Stimulated activated effector memory CD8-positive, alpha-beta T cell treated with anti-CD3 and anti-CD28 coated beads, Interleukin-12 subunit alpha, Interleukin-12 subunit beta, amount 100 ng/mL, for 72 hours (primary cell): ENCODE results near the gene HRG.
"Not testable (repeated sequence)": the region's sequence is repeated elsewhere in the genome, so short reads cannot be mapped to it uniquely, and the experiment has no call there.

Experiments
- ATAC-seq: fragments of 150-1000 bp; cut with Tn5 transposase; 2 replicates; pipeline ENCODE4 v1.10.0; 2021
- DNase-seq, 2 donors: peaks; one replicate each; pipeline ENCODE4 v3.0.0; 2021 to 2022; ENCODE audit warnings: low spot score in 2 of 2
- H3K27ac Mint-ChIP-seq: one replicate; pipeline ENCODE4 v1.8.0; 2022; ENCODE audit warnings: mild to moderate bottlenecking, mixed read lengths
- H3K36me3 Mint-ChIP-seq: one replicate; pipeline ENCODE4 v1.8.0; 2022; ENCODE audit warnings: mild to moderate bottlenecking, mixed read lengths
- H3K4me1 Mint-ChIP-seq: one replicate; pipeline ENCODE4 v1.8.0; 2022; ENCODE audit warnings: mixed read lengths
- H3K4me3 Mint-ChIP-seq: one replicate; pipeline ENCODE4 v1.8.0; 2022; ENCODE audit warnings: mild to moderate bottlenecking, mixed read lengths
- H3K9me3 Mint-ChIP-seq: one replicate; pipeline ENCODE4 v1.8.0; 2022; ENCODE audit warnings: mixed read lengths

HRG gene

DNA sequence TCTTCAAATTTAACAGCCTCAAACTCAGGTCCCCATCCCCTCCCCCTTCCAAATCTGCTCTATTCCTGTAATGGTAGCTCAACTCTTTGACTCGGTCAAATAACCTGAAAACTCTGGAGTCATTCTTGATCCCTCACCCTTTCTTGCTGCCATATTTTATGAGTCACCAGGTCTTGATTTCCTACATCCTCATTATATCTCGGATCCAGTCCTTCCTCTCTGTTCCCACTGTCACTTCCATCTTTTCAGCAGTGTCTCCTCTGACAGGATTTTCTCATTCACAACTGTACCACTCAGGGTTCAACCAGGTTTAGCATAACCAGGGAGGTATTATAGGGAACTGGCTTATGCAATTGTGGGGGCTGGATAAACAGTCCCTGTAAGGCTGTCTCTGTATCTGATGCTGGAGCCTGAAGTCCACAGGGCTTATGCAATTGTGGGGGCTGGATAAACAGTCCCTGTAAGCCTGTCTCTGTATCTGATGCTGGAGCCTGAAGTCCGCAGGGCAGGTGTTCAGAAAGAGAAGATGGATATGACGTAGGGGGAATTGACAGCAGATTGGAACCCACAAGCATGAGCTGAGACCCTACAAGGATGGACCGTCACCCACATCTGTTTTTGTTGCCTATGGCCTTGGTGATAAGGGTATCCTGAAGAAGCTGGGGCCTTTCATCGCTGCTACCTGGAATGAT lies 34.7 kb upstream of the HRG start:
- no peaks in the 10 kb centered on the region for H3K9me3 Mint-ChIP-seq
- H3K27ac Mint-ChIP-seq: no peak overlapping the region
- H3K36me3 Mint-ChIP-seq: no peaks in the 10 kb centered on the region
- DNase-seq: no peak
- no peak overlapping the region for H3K4me3 Mint-ChIP-seq
- no peak for ATAC-seq
- H3K4me1 Mint-ChIP-seq: no peaks in the 10 kb centered on the region

DNA sequence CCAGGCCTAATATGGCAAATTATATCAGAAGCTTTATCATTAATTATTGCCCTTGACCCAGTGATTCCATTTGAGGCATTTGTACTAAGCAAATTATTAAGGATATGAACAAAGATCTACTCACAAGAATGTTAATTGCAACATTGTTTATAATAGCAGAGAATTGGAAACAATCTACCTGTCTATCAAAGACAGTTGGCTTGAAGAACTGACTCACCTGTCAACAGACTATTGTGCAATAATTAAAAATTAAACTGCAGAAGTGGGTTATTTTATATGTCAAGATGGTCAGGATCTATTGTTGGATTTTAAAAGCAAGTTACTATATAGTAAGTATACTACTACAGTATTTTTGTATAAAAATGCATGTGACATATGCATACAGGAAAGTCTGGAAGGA lies 32.3 kb upstream of the HRG start:
- no peak overlapping the region for H3K4me3 Mint-ChIP-seq
- no peak for DNase-seq
- H3K36me3 Mint-ChIP-seq: no peaks in the 10 kb centered on the region
- H3K27ac Mint-ChIP-seq: no peak overlapping the region
- no peak for ATAC-seq
- no peaks in the 10 kb centered on the region for H3K4me1 Mint-ChIP-seq
- no peaks in the 10 kb centered on the region for H3K9me3 Mint-ChIP-seq

DNA sequence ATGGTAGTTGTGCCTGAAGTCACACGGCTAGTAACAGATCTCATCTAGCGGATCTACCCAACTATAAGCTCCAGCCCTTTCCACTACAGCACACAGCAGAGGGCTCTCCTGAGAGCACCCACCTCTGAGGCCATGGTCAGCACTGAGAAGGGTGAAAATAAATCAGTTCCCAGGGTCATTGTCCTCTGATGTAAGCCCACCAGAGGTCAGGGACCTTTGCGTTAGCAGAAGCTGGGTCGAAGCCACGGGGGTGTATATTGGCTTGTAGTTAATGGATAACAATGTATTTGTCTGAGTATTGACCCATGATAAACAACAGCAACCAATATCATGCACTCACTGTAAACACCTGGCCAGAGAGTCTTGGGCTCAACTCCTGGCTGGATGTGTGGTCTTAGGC lies 31.6 kb upstream of the HRG start:
- DNase-seq, H3K4me1 Mint-ChIP-seq, H3K9me3 Mint-ChIP-seq, H3K27ac Mint-ChIP-seq, H3K4me3 Mint-ChIP-seq, H3K36me3 Mint-ChIP-seq, ATAC-seq: not testable (repeated sequence)

DNA sequence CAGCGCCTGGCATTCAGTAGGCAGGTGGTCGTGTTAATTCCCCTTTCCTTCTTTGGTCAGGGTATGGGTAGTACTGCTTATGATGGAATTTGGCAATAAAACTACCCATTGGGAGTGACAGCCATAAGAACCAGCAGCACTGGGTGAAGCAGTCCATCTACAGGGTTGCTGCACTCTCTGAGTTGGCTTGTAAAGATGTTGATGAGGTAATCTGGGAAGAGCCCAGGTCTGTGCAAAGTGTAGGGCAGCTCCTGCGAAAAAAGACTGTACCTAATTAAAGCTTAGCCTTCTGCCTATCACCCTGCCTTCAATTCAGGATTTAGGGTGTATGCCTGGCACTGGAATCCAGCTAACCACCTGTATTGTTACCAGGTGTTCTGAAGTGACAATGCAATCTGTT lies 30.3 kb upstream of the HRG start:
- Mint-ChIP-seq H3K4me3 (no peak overlapping the region), H3K4me1 (peaks cover 3% of the 10 kb centered on the region), H3K27ac (no peak overlapping the region), H3K36me3 (no peaks in the 10 kb centered on the region), H3K9me3 (no peaks in the 10 kb centered on the region)
- DNase-seq (no peak), ATAC-seq (no peak)

DNA sequence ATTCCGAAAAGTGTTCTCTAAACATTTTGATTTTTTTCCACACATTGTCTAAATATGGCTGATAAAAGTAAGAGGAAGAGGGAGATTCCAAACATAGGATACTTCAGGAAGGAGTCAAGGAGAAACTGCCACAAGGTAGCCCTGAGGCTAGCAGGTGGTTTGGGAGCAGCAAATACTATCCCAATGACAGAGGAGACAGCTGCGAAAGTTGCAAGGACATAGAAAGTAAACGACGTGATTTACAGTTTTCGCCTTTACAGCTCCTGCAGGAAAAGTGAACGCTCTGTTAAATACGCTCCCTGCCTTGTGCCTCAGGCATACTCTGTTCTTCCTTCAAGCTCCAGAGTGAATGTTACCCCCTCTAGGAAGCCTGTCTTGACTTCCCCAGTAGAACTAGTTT lies 29.3 kb upstream of the HRG start:
- Mint-ChIP-seq H3K4me3 (no peak overlapping the region), H3K4me1 (peaks cover 13% of the 10 kb centered on the region), H3K9me3 (no peaks in the 10 kb centered on the region), H3K27ac (no peak overlapping the region), H3K36me3 (no peaks in the 10 kb centered on the region)
- DNase-seq: no peak
- no peak for ATAC-seq

DNA sequence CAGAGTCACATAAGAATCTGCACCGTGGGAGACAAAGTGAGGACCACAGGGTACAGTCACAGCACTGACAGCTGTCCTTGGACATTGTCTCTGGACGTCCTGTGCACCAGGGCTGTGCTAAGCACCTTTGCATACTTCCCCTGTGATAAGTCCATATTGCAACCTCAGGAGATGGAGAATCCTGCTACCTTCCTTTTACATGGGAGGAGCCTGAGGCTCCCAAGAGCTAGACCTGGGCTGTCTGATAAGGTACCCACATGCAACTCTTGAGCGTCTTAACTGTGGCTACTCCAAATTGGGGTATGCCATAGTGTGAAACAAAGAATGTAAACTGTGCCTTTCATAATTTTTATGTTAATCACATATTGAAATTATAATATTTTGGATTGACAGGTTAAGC lies 28.1 kb upstream of the HRG start:
- no peak for ATAC-seq
- no peak overlapping the region for H3K4me3 Mint-ChIP-seq
- H3K27ac Mint-ChIP-seq: no peak overlapping the region
- no peaks in the 10 kb centered on the region for H3K36me3 Mint-ChIP-seq
- no peak for DNase-seq
- H3K9me3 Mint-ChIP-seq: no peaks in the 10 kb centered on the region
- peaks cover 24% of the 10 kb centered on the region for H3K4me1 Mint-ChIP-seq

DNA sequence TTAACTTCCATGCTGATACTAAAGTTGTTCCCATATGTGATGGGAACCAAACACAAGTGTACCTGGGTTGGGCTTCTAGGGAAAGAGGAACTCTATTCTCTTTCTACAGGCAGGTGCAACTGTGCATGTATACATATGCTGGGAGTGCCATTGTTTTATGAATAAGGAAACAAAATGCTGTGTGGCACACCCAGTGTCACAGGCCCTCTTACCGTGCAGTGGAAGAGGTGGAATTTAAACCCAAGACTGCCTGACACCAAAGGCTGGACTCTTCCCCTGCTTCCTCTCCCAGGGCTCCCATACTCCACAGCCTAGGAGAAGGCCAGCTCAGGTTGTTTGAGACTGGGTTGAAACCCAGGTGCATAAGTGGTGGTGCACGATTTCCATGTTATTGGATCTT lies 27.6 kb upstream of the HRG start:
- Mint-ChIP-seq H3K4me3 (no peak overlapping the region), H3K4me1 (peaks cover 30% of the 10 kb centered on the region), H3K9me3 (no peaks in the 10 kb centered on the region), H3K36me3 (no peaks in the 10 kb centered on the region), H3K27ac (no peak overlapping the region)
- DNase-seq (no peak), ATAC-seq (no peak)

DNA sequence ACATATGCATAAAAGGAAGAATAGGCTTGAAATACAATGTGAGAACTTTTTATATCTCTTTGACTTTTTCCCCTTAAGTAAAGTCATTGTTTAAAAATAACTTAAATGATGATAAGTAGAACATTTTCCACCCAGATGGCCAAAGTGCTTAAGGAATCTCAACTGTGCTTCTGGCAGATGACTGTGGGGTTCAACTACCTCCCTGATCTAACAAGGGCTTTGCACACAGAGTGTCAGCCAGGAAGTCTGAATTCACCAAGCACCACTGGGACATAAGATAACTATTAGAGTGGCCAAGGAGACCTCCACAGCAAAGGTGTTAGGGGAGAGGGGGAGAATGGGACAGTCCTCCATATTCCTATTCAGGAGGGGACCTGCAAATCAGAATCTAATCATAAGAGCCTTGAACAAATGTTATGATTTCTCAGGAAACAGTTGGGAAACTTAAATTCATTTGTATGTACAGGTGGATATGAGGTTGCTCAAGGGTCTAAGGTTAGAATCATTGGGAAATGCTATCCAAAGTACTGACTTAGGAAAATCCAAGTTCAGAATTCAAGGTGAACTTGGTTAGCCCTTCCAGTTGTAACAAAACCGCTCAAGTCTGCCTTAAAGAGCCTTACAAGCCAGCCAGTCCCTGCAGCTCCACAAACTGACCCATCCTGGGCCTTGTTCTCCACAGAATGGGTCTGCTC lies 25.9 kb upstream of the HRG start, which contains the start of gene FETUB:
TSS of gene FETUB (plus strand) at position 622 of the 695 bp plus-strand sequence. CDS start at position 684, 62 bp downstream.
- H3K36me3 Mint-ChIP-seq: no peaks in the 10 kb centered on the region
- H3K27ac Mint-ChIP-seq: peak within 1 kb of the TSS; percentile 26
- no peaks in the 10 kb centered on the region for H3K9me3 Mint-ChIP-seq
- DNase-seq (no peak), ATAC-seq (no peak)
- H3K4me3 Mint-ChIP-seq: no peak within 1 kb of the TSS
- H3K4me1 Mint-ChIP-seq: peaks cover 41% of the 10 kb centered on the region

DNA sequence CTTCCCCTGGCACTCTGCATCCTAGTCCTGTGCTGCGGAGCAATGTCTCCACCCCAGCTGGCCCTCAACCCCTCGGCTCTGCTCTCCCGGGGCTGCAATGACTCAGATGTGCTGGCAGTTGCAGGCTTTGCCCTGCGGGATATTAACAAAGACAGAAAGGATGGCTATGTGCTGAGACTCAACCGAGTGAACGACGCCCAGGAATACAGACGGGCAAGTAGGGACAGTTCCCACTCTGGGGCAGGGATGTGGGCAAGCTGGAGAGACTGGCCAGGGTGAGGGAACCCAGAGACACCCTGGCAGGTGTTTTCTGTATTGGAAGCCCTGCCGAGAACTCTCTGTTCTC lies 25.4 kb upstream of the HRG start:
- H3K4me1 Mint-ChIP-seq: peaks cover 41% of the 10 kb centered on the region
- no peaks in the 10 kb centered on the region for H3K36me3 Mint-ChIP-seq
- H3K27ac Mint-ChIP-seq: peak overlapping the region; percentile 26
- DNase-seq: no peak
- no peak for ATAC-seq
- H3K4me3 Mint-ChIP-seq: no peak overlapping the region
- H3K9me3 Mint-ChIP-seq: no peaks in the 10 kb centered on the region

DNA sequence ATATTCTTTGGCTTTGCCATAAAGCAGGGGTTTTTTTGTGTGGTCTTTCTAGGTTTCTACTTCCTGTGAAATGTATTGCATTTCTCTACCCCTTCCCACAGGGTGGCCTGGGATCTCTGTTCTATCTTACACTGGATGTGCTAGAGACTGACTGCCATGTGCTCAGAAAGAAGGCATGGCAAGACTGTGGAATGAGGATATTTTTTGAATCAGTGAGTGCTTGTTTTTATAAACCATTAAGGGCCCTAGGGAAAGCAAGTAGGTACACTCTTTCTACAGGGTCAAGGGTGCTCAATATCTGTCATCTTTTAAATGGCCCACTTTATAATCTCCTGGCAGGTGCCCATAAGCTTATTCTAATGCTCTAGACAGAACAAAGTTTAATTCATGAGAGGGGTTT lies 24.9 kb upstream of the HRG start:
- no peak for DNase-seq
- ATAC-seq: no peak
- H3K4me1 Mint-ChIP-seq: peaks cover 41% of the 10 kb centered on the region
- no peak overlapping the region for H3K4me3 Mint-ChIP-seq
- H3K27ac Mint-ChIP-seq: no peak overlapping the region
- H3K36me3 Mint-ChIP-seq: no peaks in the 10 kb centered on the region
- H3K9me3 Mint-ChIP-seq: no peaks in the 10 kb centered on the region

DNA sequence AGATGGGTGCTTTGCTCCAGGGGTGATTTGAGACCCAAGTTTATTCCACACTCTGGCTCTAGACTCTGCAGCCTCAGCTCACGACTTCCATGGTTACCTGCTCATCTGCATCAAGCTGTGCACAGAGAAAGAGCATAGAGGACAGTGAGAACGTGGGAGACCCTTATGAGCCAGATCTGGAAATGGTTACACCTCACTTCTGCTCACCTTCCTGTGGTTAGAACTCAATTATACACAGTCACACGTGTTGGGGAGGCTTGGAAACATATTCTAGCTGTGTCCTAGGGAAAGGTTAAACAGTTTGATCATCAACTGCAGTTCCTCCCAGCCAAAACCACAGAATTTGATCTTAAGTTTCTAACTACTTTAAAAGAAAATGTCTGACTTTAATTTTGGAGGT lies 23.8 kb upstream of the HRG start:
- H3K4me1 Mint-ChIP-seq: peaks cover 41% of the 10 kb centered on the region
- no peaks in the 10 kb centered on the region for H3K9me3 Mint-ChIP-seq
- H3K27ac Mint-ChIP-seq: no peak overlapping the region
- no peak for DNase-seq
- no peak overlapping the region for H3K4me3 Mint-ChIP-seq
- no peaks in the 10 kb centered on the region for H3K36me3 Mint-ChIP-seq
- peak; percentile 61 for ATAC-seq

DNA sequence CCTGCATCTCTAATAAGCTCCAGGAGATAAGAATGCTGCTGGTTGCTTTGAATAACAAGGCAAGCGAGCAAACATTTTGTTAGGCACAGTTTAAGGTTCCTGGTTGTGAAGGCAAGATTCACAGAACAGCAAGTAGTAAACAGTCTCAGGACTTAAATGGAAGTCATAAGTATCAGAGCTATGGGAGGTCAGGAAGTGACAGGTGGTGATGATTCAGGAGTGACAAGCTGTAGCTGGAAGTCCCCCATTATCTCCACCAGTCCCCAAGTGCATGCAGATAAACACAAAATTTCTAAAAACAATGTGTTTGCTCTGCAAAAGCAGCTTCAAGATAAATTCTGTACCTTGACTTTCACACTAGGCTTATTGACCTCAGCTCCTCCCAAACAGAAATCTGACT lies 22.3 kb upstream of the HRG start:
- no peak for DNase-seq
- ATAC-seq: peak; percentile 97
- peak overlapping the region; percentile 15 for H3K27ac Mint-ChIP-seq
- H3K4me1 Mint-ChIP-seq: peaks cover 41% of the 10 kb centered on the region
- H3K36me3 Mint-ChIP-seq: no peaks in the 10 kb centered on the region
- H3K4me3 Mint-ChIP-seq: no peak overlapping the region
- H3K9me3 Mint-ChIP-seq: no peaks in the 10 kb centered on the region

DNA sequence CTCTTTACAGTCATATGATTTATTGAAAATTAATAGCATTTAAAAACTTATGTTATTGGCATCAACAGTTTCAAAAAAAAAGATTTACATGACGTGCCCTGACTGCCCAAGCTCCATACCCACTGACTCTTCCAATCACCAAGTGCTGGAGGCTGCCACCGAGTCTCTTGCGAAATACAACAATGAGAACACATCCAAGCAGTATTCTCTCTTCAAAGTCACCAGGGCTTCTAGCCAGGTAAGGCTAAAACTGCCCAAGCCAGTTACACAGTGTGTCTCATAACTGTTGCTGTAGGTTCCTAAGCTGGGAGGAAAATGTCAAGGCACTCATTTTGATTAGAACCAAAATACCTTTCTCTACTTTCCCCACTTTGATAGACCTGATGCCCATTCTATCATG lies 21.1 kb upstream of the HRG start:
- no peaks in the 10 kb centered on the region for H3K9me3 Mint-ChIP-seq
- peak overlapping the region; percentile 38 for H3K27ac Mint-ChIP-seq
- peaks cover 41% of the 10 kb centered on the region for H3K4me1 Mint-ChIP-seq

DNA sequence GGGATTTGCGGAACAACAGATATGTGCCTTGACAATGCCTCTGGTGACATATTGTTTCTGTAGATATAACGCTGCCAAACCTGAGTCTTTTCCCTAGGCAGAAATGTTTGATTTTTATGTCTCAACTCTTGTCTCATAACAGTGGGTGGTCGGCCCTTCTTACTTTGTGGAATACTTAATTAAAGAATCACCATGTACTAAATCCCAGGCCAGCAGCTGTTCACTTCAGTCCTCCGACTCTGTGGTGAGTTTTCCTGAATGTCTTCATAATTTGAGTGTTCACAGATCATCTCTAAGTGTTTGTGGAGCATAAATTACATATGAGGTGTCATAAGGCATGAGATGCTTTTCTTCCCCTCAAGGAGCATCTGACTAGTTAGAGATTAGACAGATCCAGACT lies 19.7 kb upstream of the HRG start:
- no peak for ATAC-seq
- Mint-ChIP-seq H3K4me1 (peaks cover 32% of the 10 kb centered on the region), H3K4me3 (no peak overlapping the region), H3K36me3 (no peaks in the 10 kb centered on the region), H3K27ac (no peak overlapping the region), H3K9me3 (no peaks in the 10 kb centered on the region)
- no peak for DNase-seq

More for the DNA sequence above, 21.1 kb upstream of the HRG start:
- no peaks in the 10 kb centered on the region for H3K36me3 Mint-ChIP-seq
- no peak overlapping the region for H3K4me3 Mint-ChIP-seq
- DNase-seq: no peak
- ATAC-seq: no peak

DNA sequence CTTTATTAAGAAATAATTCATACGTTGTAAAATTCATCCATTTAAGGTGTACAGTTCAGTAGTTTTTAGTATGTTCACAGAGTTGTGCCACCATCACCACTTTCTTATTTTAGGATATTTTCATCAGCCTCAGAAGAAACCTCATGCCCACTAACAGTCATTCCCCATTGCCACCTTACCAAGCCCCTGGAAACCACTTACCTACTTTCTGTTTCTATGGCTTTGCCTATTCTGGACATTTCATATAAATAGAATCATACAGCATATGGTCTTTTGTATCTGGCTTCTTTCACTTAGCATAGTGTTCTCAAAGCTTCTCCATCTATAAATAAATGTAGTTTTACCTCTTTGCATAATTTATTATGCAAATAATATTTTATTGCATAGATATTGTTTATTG lies 19.0 kb upstream of the HRG start:
- DNase-seq (no peak), ATAC-seq (no peak)
- Mint-ChIP-seq H3K4me1 (peaks cover 25% of the 10 kb centered on the region), H3K4me3 (no peak overlapping the region), H3K9me3 (no peaks in the 10 kb centered on the region), H3K36me3 (no peaks in the 10 kb centered on the region), H3K27ac (no peak overlapping the region)

DNA sequence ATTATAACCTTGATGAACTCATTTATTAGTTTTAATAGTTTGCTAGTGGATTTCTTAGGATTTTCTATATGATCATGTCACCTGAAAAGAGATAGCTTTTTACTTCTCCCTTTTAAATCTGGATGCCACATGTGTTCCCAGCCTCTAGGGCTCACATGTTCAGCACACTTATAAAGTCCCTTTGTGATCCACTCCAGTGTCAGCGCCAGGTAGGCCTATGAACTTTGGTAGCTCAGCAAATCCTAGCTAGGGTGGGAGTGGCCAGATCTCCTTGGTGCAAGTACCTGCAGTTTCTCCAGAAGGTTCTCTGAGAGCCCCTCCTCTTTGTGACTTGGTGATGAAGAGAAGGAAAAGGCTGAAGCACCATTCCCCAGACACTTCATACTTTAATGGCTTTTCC lies 17.0 kb upstream of the HRG start:
- Mint-ChIP-seq H3K4me3 (no peak overlapping the region), H3K9me3 (no peaks in the 10 kb centered on the region), H3K36me3 (no peaks in the 10 kb centered on the region), H3K27ac (no peak overlapping the region), H3K4me1 (peaks cover 9% of the 10 kb centered on the region)
- ATAC-seq (no peak), DNase-seq (no peak)
